ENCODE measurements around the gene MTFMT.

GRCh38 chr15:65060641-65061397, 31.4 kb upstream of the MTFMT start:
- no peak for TF ChIP-seq CTCF (conservative IDR thresholded peaks at IDR 0.05; ENCODE audit: low read length)
- no peak for TF ChIP-seq EZH2phosphoT487 (IDR thresholded peaks at IDR 0.05; ENCODE audit: borderline replicate concordance)
